ENCODE measurements around the gene ATE1. TPM values are rescaled to one million over a fixed set of nuclear protein-coding genes. Genes with fewer than 3 reads are reported as not detected.

The ATE1 gene
- total and polyA plus RNA-seq, 10 of the 15 experiments (the other 5 are each of a cell fraction or from before 2014, with no cell fraction given), result 4.3 to 22.7 (median 15.9) TPM

GRCh38 chr10:121822724-121823123, 105.1 kb downstream of the ATE1 start (continued):
- TF ChIP-seq ZBTB40 (IDR thresholded peaks at IDR 0.05; ENCODE audit: borderline replicate concordance) (no peak), CTCF (IDR thresholded peaks at IDR 0.05 in 2 of 3, conservative IDR thresholded peaks at IDR 0.05 in 1 of 3; ENCODE audit: control insufficient read depth in 2 of 3, extremely low read depth in 1 of 3, insufficient read depth in 1 of 3, low read depth in 3 of 3, low read length in 3 of 3) (no peak), ZZZ3 (IDR thresholded peaks at IDR 0.05; ENCODE audit: control insufficient read depth, insufficient read length, low read depth) (no peak), SP1 (IDR thresholded peaks at IDR 0.05; ENCODE audit: low read depth, low read length) (no peak), NFIC (IDR thresholded peaks at IDR 0.05; ENCODE audit: low read depth, low read length) (no peak), BCLAF1 (IDR thresholded peaks at IDR 0.05) (no peak), BHLHE40 (IDR thresholded peaks at IDR 0.05; ENCODE audit: borderline replicate concordance in 1 of 2, low read depth in 2 of 2, low read length in 1 of 2) (no peak), NR2C2 (IDR thresholded peaks at IDR 0.05; ENCODE audit: borderline replicate concordance, control insufficient read depth, insufficient read length, low read depth) (no peak), SMC3 (IDR thresholded peaks at IDR 0.05; ENCODE audit: borderline replicate concordance, low read length) (no peak), USF2 (IDR thresholded peaks at IDR 0.05; ENCODE audit: borderline replicate concordance, low read depth, low read length) (no peak)

All from GM12878 (cell line).